ENCODE results near the gene DNMT3B. TPM values are rescaled to one million over a fixed set of nuclear protein-coding genes. Genes with fewer than 3 reads are reported as not detected.

Gene DNMT3B
- total RNA-seq, 1 experiment from 2014 or later: 682 TPM

- no peaks in the 10 kb centered on the region for H3K27me3 Mint-ChIP-seq (ENCODE audit: low read depth)
- POLR2A ChIA-PET: no interaction called here
- no peak for TF ChIP-seq AR (CRISPR knock-in tag; IDR thresholded peaks at IDR 0.05)
- TF ChIP-seq TP53 (CRISPR knock-in tag; IDR thresholded peaks at IDR 0.05): no peak
- no peak for TF ChIP-seq ZNF425 (CRISPR knock-in tag; conservative IDR thresholded peaks at IDR 0.05)
- TF ChIP-seq JUN (CRISPR knock-in tag; IDR thresholded peaks at IDR 0.05): no peak
- TF ChIP-seq E2F4 (CRISPR knock-in tag; IDR thresholded peaks at IDR 0.05; ENCODE audit: borderline replicate concordance, low read depth): no peak
- no peak for TF ChIP-seq ATF3 (CRISPR knock-in tag; conservative IDR thresholded peaks at IDR 0.05)
- TF ChIP-seq USF1 (CRISPR knock-in tag; IDR thresholded peaks at IDR 0.05): no peak
- no peak for TF ChIP-seq CTCF (IDR thresholded peaks at IDR 0.05)
- TF ChIP-seq ZMAT4 (CRISPR knock-in tag; IDR thresholded peaks at IDR 0.05): no peak
- no peak for TF ChIP-seq ZBTB43 (CRISPR knock-in tag; IDR thresholded peaks at IDR 0.05)
- TF ChIP-seq ZNF416 (CRISPR knock-in tag; IDR thresholded peaks at IDR 0.05): no peak
- TF ChIP-seq USF2 (CRISPR knock-in tag; IDR thresholded peaks at IDR 0.05): no peak
- TF ChIP-seq TEAD4 (CRISPR knock-in tag; IDR thresholded peaks at IDR 0.05): no peak
- ATAC-seq (no peak), DNase-seq (ENCODE audit: low spot score) (no peak)
- H3K9me3 Mint-ChIP-seq: no peaks in the 10 kb centered on the region
- no peak overlapping the region for H3K4me3 Mint-ChIP-seq
- H3K27ac Mint-ChIP-seq: no peak overlapping the region
- peaks cover 11% of the 10 kb centered on the region for H3K36me3 Mint-ChIP-seq
- peaks cover 32% of the 10 kb centered on the region for H3K4me1 Mint-ChIP-seq
- CTCF ChIA-PET: no interaction called here
These were observed 60.0 kb downstream of the DNMT3B start for GRCh38 chr20:32822225-32822624.

Measured in WTC11 (cell line).